GM23338 (cell line): Measurements from ENCODE around the gene BLM.

Experiments used
- EZH2 ChIP-seq: fragments of 200-600 bp; sonication (generic); IDR thresholded peaks from one replicate; pipeline ENCODE4 v1.8.0; 2017; ENCODE audit warnings: antibody characterized with exemption, mild to moderate bottlenecking, low read depth; ENCODE audit not compliant: unreplicated experiment
- TF ChIP-seq, protein P1 (sequence below), 2 experiments: fragments of 200-600 bp in 1 of 2; sonication (generic) in 1 of 2; conservative IDR thresholded peaks; 2 replicates each; pipeline versions ENCODE4 v1.5.1 to v1.6.1; 2016 to 2017; ENCODE audit warnings: antibody characterized with exemption in 2 of 2, low read depth in 2 of 2, mild to moderate bottlenecking in 2 of 2, moderate library complexity in 1 of 2

DNA sequence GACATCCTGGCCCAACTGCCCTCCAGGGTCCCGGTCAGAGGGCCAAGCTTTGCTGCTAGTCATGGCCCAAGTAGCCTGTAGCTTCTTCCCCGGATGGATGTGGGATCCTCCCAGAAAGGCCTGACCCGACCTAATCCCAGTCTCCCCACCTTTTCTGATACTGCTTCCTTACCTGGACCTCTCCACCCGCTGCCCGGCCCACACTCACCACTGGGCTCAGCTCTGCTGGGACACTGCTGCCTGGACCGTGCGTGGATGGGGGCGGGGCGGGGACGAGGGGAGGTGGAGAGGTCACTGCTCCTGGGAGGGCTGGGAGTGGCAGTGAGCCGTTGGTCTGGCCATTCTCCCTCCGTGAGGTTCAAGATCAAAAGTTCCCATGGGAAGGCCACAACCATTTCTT lies 111.0 kb downstream of the BLM start:
- TF ChIP-seq, protein P1, sequence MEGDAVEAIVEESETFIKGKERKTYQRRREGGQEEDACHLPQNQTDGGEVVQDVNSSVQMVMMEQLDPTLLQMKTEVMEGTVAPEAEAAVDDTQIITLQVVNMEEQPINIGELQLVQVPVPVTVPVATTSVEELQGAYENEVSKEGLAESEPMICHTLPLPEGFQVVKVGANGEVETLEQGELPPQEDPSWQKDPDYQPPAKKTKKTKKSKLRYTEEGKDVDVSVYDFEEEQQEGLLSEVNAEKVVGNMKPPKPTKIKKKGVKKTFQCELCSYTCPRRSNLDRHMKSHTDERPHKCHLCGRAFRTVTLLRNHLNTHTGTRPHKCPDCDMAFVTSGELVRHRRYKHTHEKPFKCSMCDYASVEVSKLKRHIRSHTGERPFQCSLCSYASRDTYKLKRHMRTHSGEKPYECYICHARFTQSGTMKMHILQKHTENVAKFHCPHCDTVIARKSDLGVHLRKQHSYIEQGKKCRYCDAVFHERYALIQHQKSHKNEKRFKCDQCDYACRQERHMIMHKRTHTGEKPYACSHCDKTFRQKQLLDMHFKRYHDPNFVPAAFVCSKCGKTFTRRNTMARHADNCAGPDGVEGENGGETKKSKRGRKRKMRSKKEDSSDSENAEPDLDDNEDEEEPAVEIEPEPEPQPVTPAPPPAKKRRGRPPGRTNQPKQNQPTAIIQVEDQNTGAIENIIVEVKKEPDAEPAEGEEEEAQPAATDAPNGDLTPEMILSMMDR (conservative IDR thresholded peaks at IDR 0.05; ENCODE audit: low read depth in 2 of 2): no peak
- no peak for TF ChIP-seq EZH2
